Measurements from ENCODE around the gene NECAP2. TPM values are rescaled to one million over a fixed set of nuclear protein-coding genes. Genes with fewer than 3 reads are reported as not detected.
"Not testable (repeated sequence)": the region's sequence is repeated elsewhere in the genome, so short reads cannot be mapped to it uniquely, and the experiment has no call there.

Gene NECAP2
- polyA plus RNA-seq, 4 donors = 66.7 to 69.8 (median 68.1) TPM

DNA sequence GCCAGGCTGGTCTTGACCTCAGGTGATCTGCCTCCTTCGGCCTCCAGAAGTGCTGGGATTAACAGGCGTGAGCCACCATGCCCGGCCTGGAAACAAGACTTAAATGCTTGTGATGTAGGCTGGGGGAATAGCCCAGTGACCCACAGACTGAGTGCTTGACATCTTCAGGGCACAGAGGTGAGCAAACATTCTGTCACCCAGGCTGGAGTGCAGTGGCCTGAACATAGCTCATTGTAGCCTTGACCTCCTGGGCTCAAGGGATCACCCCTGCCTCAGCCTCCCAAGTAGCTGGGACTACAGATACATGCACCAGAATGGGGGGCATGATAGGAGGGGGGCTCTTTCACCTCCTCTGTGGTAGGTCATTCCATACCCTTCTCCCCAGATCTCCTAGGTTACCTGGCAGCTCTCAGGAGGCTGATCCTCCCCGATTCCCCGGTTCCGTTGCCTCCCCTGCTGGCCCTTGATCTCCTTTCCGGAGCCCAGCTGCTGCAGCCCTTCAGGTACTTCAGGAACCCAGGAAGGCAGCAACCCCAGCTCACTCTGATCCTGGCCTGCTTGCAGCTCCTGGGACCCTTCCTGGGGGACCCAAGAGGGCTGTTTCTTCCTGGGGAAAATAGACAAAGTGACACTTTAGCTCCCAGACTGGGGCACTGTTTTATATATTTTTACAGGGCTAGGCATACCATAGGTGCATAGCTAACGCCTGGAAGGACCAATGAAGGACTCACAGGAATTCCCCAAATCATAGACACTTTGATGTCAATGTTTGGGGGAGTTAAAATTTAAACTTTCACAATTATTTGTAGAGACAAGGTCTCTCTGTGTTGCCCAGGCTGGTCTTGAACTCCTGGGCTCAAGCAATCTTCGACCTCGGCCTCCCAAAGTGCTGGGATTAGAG is 15.1 kb upstream of the NECAP2 start:
- DNase-seq (ENCODE audit: low read depth in 4 of 4, low spot score in 2 of 4) = no peak

GRCh38 chr1:16430606-16431005 is 9.9 kb upstream of the NECAP2 start:
- DNase-seq (ENCODE audit: low read depth in 4 of 4, low spot score in 2 of 4) = no peak

DNA sequence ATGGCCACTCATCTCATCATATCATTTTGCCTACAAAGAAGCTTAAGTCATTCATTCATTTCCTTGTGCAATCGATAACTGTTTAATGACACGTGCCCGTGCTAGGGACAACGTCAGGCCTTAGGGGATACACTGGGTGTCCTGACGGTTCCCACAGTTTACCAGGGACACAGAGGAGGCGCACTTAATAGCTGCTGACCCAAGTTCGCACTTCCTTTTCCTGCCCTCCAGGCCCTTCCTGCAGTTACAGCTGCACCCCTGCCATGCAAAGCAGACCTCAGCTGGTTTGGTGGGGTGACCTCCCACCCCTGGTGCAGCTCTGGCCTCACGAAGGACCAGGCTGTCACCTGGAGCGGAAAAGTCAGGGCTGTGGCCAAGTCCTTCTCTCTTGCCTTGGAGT is 7.5 kb upstream of the NECAP2 start:
- DNase-seq (ENCODE audit: low read depth in 4 of 4, low spot score in 2 of 4) = no peak

DNA sequence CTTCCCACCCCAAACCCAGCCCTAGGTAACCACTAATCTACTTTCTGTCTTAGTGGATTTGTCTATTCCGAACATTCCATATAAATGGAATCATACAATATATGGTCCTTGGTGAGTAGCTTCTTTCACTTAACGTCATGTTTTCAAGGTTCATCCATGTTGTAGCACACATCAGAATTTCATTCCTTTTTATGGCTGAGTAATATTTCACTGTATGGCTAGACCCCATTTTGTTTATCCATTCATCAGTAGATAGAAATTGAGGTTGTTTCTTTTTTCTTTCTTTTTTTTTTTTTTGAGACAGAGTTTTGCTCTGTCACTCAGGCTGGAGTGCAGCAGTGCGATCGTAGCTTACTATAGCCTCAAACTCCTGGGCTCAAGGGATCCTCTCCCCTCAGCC is 6.5 kb upstream of the NECAP2 start:
- no peak for DNase-seq (ENCODE audit: low read depth in 4 of 4, low spot score in 2 of 4)

DNA sequence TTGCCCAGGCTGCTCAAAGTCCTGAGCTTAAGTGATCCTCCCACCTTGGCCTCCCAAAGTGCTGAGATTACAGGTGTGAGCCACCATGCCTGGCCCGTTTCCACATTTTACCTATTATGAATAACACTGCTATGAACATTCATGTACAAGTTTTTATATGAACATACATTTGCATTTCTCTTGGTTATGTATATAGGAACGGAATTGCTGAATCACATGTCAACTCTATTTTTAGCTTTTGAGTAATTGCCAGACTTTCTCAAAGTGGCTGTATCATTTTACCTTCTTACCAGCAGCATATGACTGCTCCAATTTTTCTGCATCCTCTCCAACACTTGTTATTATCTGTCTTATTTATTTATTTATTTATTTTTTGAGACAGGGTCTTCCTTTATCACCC is 6.0 kb upstream of the NECAP2 start:
- DNase-seq (ENCODE audit: low read depth in 4 of 4, low spot score in 2 of 4) = no peak

DNA sequence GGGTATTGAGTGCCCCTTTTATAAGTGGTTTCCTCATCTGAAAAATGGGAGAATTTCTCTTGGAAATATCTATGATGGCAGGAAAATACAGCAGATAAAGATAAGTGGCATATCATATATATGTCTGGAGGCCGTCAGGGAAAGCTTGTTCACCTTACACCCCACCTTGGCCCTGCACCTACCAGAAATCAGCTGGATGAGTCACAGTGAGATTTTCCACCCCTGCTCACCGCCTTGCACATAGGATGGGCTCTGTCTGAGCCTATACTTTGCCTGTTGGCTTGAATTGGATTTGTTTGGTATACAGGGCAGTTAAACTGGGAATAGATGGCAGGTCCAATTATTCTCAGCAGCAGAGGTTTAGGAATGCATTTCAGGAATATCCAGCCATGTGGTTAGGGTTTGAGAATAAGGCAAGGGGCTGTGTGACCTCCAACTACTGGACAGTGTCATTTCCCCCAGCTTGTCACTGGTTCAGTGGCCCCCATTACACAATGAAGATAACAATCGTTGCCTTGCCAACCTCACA is 3.5 kb upstream of the NECAP2 start, which contains the start of gene SPATA21:
SPATA21 (minus strand) TSS at position 479 of the 529 bp plus-strand sequence. CDS start 6,053 bp downstream, outside the sequence.
- no peak for DNase-seq (ENCODE audit: low read depth in 4 of 4, low spot score in 2 of 4)

DNA sequence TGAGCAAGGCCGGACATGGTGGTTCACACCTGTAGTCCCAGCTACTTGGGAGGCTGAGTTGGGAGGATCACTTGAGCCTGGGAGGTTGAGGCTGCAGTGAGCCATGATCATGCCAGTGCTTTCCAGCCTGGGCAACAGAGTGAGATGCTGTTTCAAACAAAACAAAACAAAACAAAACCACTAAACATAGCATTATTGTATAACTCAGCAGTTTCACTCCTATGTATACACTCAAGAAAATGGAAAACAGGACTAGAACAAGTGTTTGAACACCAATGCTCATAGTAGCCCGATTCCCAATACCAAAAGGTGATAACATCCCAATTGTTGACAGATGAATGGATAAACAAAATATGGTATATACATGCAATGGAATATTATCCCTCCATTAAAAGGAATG is 2.0 kb upstream of the NECAP2 start:
- no peak for DNase-seq (ENCODE audit: low read depth in 4 of 4, low spot score in 2 of 4)

GRCh38 chr1:16438924-16439323 is 1.6 kb upstream of the NECAP2 start:
- DNase-seq (ENCODE audit: low read depth in 4 of 4, low spot score in 2 of 4) = no peak

- DNase-seq (ENCODE audit: low read depth in 4 of 4, low spot score in 2 of 4) = peak in 2 of 4 donors; percentile 8 to 36
Measured at GRCh38 chr1:16440131-16440469, 424 bp upstream of the NECAP2 start.

- DNase-seq (ENCODE audit: low read depth in 4 of 4, low spot score in 2 of 4) = no peak
Measured at GRCh38 chr1:16441282-16441665, 750 bp downstream of the NECAP2 start.

DNA sequence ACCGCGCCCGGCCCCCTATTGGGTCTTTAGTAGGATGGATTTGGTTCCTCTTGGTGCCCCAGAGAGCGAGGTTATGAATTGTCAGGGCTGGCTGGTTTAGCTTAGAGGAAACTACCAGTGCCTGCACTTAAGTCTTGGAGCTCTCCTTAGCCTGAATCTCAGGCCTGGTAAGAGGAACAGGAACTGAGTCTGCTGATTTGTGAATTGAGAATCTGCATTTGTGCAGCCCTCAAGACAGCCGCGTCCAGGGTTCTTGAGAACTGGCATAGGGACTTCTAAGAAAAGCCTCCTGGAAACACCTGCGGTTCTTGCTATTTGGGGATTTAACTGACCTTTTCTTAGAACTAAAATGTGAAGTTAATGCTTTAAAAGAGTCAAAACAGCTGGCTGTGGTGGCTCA is 1.7 kb downstream of the NECAP2 start:
- DNase-seq (ENCODE audit: low read depth in 4 of 4, low spot score in 2 of 4) = no peak

- DNase-seq (ENCODE audit: low read depth in 4 of 4, low spot score in 2 of 4) = no peak
Measured at GRCh38 chr1:16442941-16443340, 2.4 kb downstream of the NECAP2 start.

- DNase-seq (ENCODE audit: low read depth in 4 of 4, low spot score in 2 of 4) = no peak
Measured at GRCh38 chr1:16443975-16444770, 3.6 kb downstream of the NECAP2 start.

DNA sequence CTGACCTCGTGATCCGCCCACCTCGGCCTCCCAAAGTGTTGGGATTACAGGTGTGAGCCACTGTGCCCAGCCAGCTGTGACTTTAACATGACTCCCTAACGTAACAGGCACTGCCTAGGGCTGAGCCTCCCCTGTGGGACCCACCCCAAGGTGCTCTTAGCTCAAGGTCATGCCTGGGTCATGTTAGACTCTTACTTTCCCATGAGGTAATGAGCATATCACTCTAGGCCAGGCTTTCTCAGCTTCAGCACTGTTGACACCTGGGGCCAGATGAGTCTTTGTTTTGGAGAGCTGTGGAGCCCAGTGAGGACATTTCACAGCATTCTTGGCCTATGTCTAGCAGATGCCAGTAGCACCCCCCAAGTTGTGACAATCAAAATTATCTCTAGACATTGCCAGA is 4.5 kb downstream of the NECAP2 start:
- no peak for DNase-seq (ENCODE audit: low read depth in 4 of 4, low spot score in 2 of 4)

- DNase-seq (ENCODE audit: low read depth in 4 of 4, low spot score in 2 of 4) = no peak
Measured at GRCh38 chr1:16446116-16446515, 5.6 kb downstream of the NECAP2 start.

DNA sequence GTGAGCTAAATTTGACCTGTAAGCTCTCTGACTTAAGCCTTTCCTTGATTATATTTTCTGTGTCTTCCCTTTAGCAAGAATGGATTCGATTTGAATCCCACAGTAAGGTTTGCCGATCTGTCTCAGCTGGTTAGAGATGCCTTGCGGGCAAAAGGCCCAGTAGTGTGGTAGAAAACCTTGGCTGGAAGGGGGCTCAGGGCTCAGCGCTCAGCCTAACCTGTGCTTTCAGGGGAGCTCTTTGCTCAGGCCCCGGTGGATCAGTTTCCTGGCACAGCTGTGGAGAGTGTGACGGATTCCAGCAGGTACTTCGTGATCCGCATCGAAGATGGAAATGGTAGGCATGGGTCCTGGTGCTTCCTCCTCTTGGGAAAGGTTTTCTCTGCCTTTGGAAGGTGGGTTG is 7.1 kb downstream of the NECAP2 start:
- no peak for DNase-seq (ENCODE audit: low read depth in 4 of 4, low spot score in 2 of 4)

DNA sequence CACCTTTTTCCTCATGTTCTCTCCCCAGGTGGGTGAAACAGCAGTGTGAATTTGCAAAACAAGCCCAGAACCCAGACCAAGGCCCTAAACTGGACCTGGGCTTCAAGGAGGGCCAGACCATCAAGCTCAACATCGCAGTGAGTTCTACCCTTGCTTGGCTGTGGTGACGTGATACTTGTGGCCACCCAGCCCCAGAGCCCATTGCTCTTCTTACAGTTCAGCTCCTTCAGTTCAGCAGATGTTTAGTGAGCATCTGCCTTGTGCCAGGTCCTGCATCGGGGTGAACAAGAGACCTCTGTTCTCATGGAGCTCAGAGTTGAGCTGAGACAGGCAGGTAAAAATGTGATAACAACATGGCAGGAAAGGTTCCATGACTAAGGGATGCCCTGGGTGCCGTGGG is 8.5 kb downstream of the NECAP2 start:
- no peak for DNase-seq (ENCODE audit: low read depth in 4 of 4, low spot score in 2 of 4)

DNA sequence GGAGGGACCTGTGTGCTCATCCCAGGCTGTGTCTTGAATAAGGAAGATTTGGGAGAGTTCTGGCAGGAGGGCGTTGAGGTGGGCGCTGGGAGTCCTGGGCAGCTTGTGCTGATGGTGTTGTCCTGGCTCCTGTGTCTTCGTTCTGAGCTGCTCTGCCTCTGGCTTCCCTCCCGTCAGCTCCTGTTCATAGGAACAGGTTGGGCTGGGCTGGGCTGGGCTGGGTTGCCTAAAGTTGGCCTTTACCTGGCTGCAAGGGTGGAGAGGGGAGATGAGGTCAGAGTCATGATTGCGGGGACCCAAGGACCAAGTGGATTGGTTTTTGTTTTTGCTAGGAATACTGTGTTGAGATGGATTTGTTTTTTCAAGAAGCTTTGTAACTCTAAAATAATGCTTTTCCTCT is 9.1 kb downstream of the NECAP2 start:
- no peak for DNase-seq (ENCODE audit: low read depth in 4 of 4, low spot score in 2 of 4)

GRCh38 chr1:16450863-16451481 is 10.4 kb downstream of the NECAP2 start:
- no peak for DNase-seq (ENCODE audit: low read depth in 4 of 4, low spot score in 2 of 4)

GRCh38 chr1:16451841-16452528 is 11.5 kb downstream of the NECAP2 start:
- DNase-seq (ENCODE audit: low read depth in 4 of 4, low spot score in 2 of 4) = no peak

GRCh38 chr1:16454909-16455308 is 14.4 kb downstream of the NECAP2 start:
- DNase-seq (ENCODE audit: low read depth in 4 of 4, low spot score in 2 of 4) = not testable (repeated sequence)
